ENCODE data around the gene FADS1.

- TF ChIP-seq ARNTL (CRISPR knock-in tag; IDR thresholded peaks at IDR 0.05; ENCODE audit: borderline replicate concordance, low read depth) (no peak), ZFP30 (CRISPR knock-in tag; IDR thresholded peaks at IDR 0.05) (no peak), ESRRG (CRISPR knock-in tag; IDR thresholded peaks at IDR 0.05) (no peak), SNAI2 (CRISPR knock-in tag; IDR thresholded peaks at IDR 0.05) (no peak), GLIS3 (CRISPR knock-in tag; IDR thresholded peaks at IDR 0.05) (no peak), ZNF565 (CRISPR knock-in tag; conservative IDR thresholded peaks at IDR 0.05; ENCODE audit: low read depth) (no peak)
Measured at GRCh38 chr11:61866231-61866957, 49.6 kb upstream of the FADS1 start.

Data from SK-N-SH treated with all-trans-retinoic acid at 6 μM for 48 hours (cell line).